NT2/D1 (cell line): ENCODE data around the gene HCRTR1.

ENCODE experiments used
- SUZ12 ChIP-seq: IDR thresholded peaks from 2 replicates; pipeline ENCODE4 v1.6.1; 2011; ENCODE audit not compliant: insufficient read length, insufficient read depth; ENCODE audit errors: extremely low read depth
- YY1 ChIP-seq: IDR thresholded peaks from 2 replicates; pipeline ENCODE4 v1.6.1; 2011; ENCODE audit not compliant: insufficient read length, insufficient read depth
- ZNF274 ChIP-seq: IDR thresholded peaks from 2 replicates; pipeline ENCODE4 v1.6.1; 2011; ENCODE audit warnings: mild to moderate bottlenecking, low read depth, low read length

GRCh38 chr1:31671147-31671546 lies 53.7 kb downstream of the HCRTR1 start:
- TF ChIP-seq YY1 (no peak), ZNF274 (no peak), SUZ12 (no peak)
